T-cell (primary cell): Measurements from ENCODE around the gene ELMO1. TPM values are rescaled to one million over a fixed set of nuclear protein-coding genes. Genes with fewer than 3 reads are reported as not detected.

Source experiments
- total RNA-seq, 35 experiments: library from RNA in 6 of 35; stranded (reverse) in 6 of 35; fragments of 120-200 nt in 1 of 35; gene quantifications; one replicate each; pipeline versions ENCODE4 v1.2.1 to v1.2.4 and lab custom pipeline; 2013 to 2026

The ELMO1 gene
- total RNA-seq, 5 donors from 2014 or later (not counting 1 experiment from before 2014, with no cell fraction given) = 101 to 149 (median 113) TPM

Other genes starting within 250 kb of the ELMO1 start
- 1 to 10 TPM in 2 of 5 donors, under 1 TPM in 3; 0.25 to 6.3 (median 0.92) TPM for gene GPR141, start 234.9 kb upstream of the ELMO1 start, total RNA-seq